Progenitor cell of endocrine pancreas (in vitro differentiated cells): ENCODE results near the gene CLIC5. TPM values are rescaled to one million over a fixed set of nuclear protein-coding genes. Genes with fewer than 3 reads are reported as not detected.

ENCODE experiments used
- DNase-seq: peaks from one replicate; pipeline ENCODE4 v3.0.0; 2021; ENCODE audit warnings: low spot score; ENCODE audit not compliant: unreplicated experiment
- H3K27ac Mint-ChIP-seq: 2 replicates; pipeline ENCODE4 v1.8.0; 2021; ENCODE audit warnings: mild to moderate bottlenecking, moderate library complexity, mixed read lengths
- H3K27me3 Mint-ChIP-seq: 2 replicates; pipeline ENCODE4 v1.8.0; 2021; ENCODE audit warnings: mixed read lengths
- H3K36me3 Mint-ChIP-seq: 2 replicates; pipeline ENCODE4 v1.8.0; 2022; ENCODE audit warnings: mixed read lengths; ENCODE audit not compliant: insufficient read depth
- H3K4me1 Mint-ChIP-seq: 2 replicates; pipeline ENCODE4 v1.8.0; 2021; ENCODE audit warnings: low read depth, mixed read lengths
- H3K4me3 Mint-ChIP-seq: 2 replicates; pipeline ENCODE4 v1.8.0; 2021; ENCODE audit warnings: low read depth, mild to moderate bottlenecking, moderate library complexity, mixed read lengths
- H3K9me3 Mint-ChIP-seq: 2 replicates; pipeline ENCODE4 v1.8.0; 2021; ENCODE audit warnings: low read depth, mixed read lengths
- total RNA-seq: library from RNA; stranded (reverse); gene quantifications from 2 replicates; pipeline ENCODE4 v1.2.1, GENCODE V29; 2021
- TF ChIP-seq, protein P1 (sequence below): fragments of 200-600 bp; sonication (generic); IDR thresholded peaks from one replicate; pipeline ENCODE4 v1.5.0; 2021; ENCODE audit warnings: antibody characterized with exemption, mild to moderate bottlenecking; ENCODE audit not compliant: unreplicated experiment

CLIC5 gene
- total RNA-seq, 1 donor from 2014 or later: 35.9 TPM

DNA sequence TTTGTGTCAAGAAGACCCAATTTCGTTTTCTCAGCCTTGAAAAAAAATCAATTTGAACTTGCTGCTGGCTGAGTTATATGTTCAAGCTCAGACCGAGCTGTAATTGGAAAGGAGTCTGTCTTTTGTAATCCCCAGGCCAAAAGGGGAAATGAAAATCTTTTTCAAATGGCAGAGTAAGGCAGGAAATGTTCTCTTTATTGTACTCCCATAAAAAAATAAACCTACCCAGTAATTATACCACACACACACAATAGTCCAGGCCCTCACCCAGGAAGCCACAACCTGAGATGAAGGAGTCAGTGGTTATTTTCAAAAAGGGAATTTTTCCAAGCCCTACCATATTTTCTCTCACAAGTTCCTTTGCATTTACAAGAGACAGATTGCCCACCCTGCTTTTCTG lies 45.3 kb downstream of the CLIC5 start:
- no peak overlapping the region for H3K27ac Mint-ChIP-seq
- no peaks in the 10 kb centered on the region for H3K27me3 Mint-ChIP-seq
- H3K9me3 Mint-ChIP-seq: peaks cover 3% of the 10 kb centered on the region
- TF ChIP-seq, protein P1, sequence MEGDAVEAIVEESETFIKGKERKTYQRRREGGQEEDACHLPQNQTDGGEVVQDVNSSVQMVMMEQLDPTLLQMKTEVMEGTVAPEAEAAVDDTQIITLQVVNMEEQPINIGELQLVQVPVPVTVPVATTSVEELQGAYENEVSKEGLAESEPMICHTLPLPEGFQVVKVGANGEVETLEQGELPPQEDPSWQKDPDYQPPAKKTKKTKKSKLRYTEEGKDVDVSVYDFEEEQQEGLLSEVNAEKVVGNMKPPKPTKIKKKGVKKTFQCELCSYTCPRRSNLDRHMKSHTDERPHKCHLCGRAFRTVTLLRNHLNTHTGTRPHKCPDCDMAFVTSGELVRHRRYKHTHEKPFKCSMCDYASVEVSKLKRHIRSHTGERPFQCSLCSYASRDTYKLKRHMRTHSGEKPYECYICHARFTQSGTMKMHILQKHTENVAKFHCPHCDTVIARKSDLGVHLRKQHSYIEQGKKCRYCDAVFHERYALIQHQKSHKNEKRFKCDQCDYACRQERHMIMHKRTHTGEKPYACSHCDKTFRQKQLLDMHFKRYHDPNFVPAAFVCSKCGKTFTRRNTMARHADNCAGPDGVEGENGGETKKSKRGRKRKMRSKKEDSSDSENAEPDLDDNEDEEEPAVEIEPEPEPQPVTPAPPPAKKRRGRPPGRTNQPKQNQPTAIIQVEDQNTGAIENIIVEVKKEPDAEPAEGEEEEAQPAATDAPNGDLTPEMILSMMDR: no peak
- peaks cover 5% of the 10 kb centered on the region for H3K4me1 Mint-ChIP-seq
- DNase-seq: no peak
- H3K36me3 Mint-ChIP-seq: peaks cover 6% of the 10 kb centered on the region
- H3K4me3 Mint-ChIP-seq: no peak overlapping the region

DNA sequence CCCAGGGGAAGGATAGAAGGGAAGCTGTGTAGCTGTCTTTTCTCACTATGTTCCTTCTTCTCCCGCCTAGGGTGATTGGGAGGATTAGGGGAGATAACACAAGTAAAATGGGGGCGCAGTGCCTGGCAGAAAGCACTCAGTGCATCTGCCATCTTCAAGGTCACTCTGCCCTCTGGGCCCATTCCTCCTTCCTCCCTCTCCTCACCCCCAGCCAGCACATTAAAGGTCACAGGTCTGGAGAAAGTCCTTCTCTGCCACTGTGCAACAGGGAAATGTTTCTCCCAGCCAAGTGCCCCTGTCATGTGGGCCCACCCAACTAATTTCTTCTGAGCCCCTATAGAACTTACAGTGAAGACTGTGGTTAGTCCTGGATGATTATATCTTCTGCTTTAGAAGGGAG lies 45.8 kb downstream of the CLIC5 start:
- Mint-ChIP-seq H3K36me3 (peaks cover 4% of the 10 kb centered on the region), H3K4me1 (peaks cover 5% of the 10 kb centered on the region), H3K9me3 (peaks cover under 1% of the 10 kb centered on the region), H3K27ac (no peak overlapping the region), H3K27me3 (no peaks in the 10 kb centered on the region), H3K4me3 (no peak overlapping the region)
- TF ChIP-seq, protein P1: no peak
- no peak for DNase-seq

DNA sequence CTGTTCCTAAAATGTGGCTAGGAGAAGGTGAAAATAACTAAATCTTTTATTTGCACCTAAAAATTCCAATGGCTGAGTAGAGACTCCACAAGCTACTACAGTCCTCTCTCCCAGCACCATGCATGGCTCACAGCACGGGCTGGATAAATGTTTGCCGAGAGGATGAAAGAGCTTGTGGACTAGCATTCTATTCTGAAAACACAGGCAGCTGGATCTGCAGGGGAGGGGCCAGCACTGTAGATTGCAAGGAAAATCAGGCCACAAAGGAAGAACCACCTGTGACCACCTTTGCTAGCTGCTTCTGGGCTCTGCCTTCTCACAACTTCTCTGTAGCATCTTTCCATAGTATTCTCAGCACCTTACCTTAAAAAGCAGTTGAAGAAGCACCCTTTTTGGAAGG lies 46.6 kb downstream of the CLIC5 start:
- Mint-ChIP-seq H3K4me3 (no peak overlapping the region), H3K9me3 (no peaks in the 10 kb centered on the region), H3K27ac (no peak overlapping the region), H3K36me3 (peaks cover 1% of the 10 kb centered on the region), H3K27me3 (no peaks in the 10 kb centered on the region), H3K4me1 (peaks cover 7% of the 10 kb centered on the region)
- TF ChIP-seq, protein P1: no peak
- no peak for DNase-seq

DNA sequence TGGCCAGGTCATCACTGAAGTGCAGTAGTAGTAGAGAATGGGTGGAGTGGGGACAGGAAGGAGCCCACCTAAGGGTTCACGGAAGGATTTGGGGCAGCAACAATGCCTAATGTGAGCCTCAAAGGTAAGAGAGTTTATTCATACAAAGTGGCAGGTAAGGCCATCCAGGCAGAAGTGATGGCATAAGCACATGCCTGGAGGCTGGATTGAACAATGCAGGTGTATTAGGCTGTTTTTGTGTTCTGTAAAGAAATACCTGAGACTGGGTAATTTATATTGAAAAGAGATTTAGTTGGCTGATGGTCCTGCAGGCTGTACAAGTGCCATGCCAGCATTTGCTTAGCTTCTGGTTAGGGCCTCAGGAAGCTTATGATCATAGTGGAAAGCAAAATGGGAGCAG lies 48.3 kb downstream of the CLIC5 start:
- no peaks in the 10 kb centered on the region for H3K27me3 Mint-ChIP-seq
- H3K4me3 Mint-ChIP-seq: no peak overlapping the region
- H3K4me1 Mint-ChIP-seq: peaks cover 8% of the 10 kb centered on the region
- no peak for DNase-seq
- H3K9me3 Mint-ChIP-seq: no peaks in the 10 kb centered on the region
- H3K36me3 Mint-ChIP-seq: peaks cover 1% of the 10 kb centered on the region
- TF ChIP-seq, protein P1: no peak
- no peak overlapping the region for H3K27ac Mint-ChIP-seq

DNA sequence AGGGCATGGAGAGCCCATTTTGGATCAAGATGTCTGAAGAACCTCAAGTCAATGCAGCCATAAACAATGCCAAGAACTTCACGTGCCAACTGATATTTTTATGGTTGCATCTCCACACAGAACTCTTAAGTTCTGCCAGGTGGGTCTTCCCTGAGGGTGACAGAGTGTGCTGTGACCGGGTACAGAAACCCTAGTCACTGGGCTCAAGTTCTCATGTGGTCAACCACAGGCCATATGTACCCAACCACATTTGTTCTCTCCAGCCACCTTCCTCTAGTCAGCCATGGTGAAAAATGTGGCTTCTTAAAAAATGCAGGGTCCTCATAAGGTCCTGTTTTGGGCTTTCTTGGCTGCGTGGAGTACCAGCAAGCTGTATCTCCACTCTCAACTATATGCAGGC lies 48.9 kb downstream of the CLIC5 start:
- Mint-ChIP-seq H3K27ac (peak overlapping the region; percentile 18), H3K36me3 (peaks cover 1% of the 10 kb centered on the region), H3K9me3 (no peaks in the 10 kb centered on the region), H3K4me1 (peaks cover 8% of the 10 kb centered on the region), H3K4me3 (no peak overlapping the region), H3K27me3 (no peaks in the 10 kb centered on the region)
- TF ChIP-seq, protein P1: no peak
- DNase-seq: no peak
